Measurements from ENCODE around the gene RAD9A.

Gene RAD9A

DNA sequence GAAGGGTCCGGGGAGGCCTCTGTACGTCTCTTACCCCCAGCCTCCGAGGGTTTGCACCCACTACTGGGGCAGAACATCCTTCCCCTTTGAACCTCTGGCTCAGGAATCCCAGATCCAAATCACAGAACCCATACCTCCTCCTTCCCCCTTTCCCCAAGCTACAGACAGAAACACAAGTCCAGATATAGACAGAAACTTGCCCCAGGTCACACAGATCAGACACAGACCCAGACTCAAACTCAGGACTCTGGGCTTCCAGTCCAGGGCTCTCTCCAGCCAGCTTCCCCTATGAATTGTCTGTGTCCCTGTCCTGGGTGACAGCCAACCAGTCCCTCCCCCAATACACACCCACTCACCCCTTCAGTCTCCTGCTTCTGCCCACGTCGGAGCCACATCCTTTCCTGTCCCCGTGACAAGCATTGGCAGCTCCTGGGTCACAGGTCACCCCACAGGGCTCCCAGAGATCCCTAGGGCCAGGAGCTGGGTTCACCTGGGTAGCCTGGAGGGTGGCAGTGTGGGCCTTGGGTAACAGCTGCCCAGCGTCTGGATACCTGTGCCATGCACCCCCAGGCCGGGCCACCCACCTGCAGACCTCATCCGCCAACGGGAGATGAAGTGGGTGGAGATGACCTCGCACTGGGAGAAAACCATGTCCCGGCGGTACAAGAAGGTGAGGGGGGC lies 12.9 kb downstream of the RAD9A start:
- peak overlapping the region; percentile 98 for H3K27ac ChIP-seq
- no peaks in the 10 kb centered on the region for H3K9me3 ChIP-seq
- H3K4me1 ChIP-seq (ENCODE audit: control insufficient read depth in 1 of 2, insufficient read depth in 1 of 2, low read depth in 1 of 2, low read length in 1 of 2): peaks cover 86 to 87% of the 10 kb centered on the region in 2 experiments
- TF ChIP-seq, protein P1, sequence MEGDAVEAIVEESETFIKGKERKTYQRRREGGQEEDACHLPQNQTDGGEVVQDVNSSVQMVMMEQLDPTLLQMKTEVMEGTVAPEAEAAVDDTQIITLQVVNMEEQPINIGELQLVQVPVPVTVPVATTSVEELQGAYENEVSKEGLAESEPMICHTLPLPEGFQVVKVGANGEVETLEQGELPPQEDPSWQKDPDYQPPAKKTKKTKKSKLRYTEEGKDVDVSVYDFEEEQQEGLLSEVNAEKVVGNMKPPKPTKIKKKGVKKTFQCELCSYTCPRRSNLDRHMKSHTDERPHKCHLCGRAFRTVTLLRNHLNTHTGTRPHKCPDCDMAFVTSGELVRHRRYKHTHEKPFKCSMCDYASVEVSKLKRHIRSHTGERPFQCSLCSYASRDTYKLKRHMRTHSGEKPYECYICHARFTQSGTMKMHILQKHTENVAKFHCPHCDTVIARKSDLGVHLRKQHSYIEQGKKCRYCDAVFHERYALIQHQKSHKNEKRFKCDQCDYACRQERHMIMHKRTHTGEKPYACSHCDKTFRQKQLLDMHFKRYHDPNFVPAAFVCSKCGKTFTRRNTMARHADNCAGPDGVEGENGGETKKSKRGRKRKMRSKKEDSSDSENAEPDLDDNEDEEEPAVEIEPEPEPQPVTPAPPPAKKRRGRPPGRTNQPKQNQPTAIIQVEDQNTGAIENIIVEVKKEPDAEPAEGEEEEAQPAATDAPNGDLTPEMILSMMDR (IDR thresholded peaks at IDR 0.05): no peak
- H3K4me3 ChIP-seq (ENCODE audit: low read depth in 1 of 2, low read length in 1 of 2): peak overlapping the region; percentile 77 to 89
- no peaks in the 10 kb centered on the region for H3K27me3 ChIP-seq
- H3K36me3 ChIP-seq: peaks cover 58% of the 10 kb centered on the region

DNA sequence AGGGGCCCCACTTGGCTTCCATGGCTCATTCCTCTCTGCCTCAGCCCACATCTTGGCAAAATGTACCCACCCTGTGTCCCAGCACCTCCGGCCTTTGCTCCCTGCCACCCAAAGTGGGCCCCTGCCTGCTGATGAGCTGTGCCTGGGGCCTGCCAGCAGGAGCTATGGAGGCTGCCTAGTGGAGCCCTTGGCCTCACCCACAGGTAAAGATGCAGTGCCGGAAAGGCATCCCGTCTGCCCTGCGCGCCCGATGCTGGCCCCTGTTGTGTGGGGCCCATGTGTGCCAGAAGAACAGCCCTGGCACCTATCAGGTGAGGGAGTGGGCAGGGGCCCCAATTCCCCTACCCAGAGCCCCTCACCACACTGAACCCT lies 13.4 kb downstream of the RAD9A start:
- no peaks in the 10 kb centered on the region for H3K27me3 ChIP-seq
- H3K36me3 ChIP-seq: peaks cover 58% of the 10 kb centered on the region
- H3K9me3 ChIP-seq: no peaks in the 10 kb centered on the region
- peaks cover 86 to 87% of the 10 kb centered on the region in 2 experiments for H3K4me1 ChIP-seq (ENCODE audit: control insufficient read depth in 1 of 2, insufficient read depth in 1 of 2, low read depth in 1 of 2, low read length in 1 of 2)
- peak overlapping the region; percentile 98 for H3K27ac ChIP-seq
- H3K4me3 ChIP-seq (ENCODE audit: low read depth in 1 of 2, low read length in 1 of 2): peak overlapping the region; percentile 77 to 89
- TF ChIP-seq, protein P1 (IDR thresholded peaks at IDR 0.05): no peak

DNA sequence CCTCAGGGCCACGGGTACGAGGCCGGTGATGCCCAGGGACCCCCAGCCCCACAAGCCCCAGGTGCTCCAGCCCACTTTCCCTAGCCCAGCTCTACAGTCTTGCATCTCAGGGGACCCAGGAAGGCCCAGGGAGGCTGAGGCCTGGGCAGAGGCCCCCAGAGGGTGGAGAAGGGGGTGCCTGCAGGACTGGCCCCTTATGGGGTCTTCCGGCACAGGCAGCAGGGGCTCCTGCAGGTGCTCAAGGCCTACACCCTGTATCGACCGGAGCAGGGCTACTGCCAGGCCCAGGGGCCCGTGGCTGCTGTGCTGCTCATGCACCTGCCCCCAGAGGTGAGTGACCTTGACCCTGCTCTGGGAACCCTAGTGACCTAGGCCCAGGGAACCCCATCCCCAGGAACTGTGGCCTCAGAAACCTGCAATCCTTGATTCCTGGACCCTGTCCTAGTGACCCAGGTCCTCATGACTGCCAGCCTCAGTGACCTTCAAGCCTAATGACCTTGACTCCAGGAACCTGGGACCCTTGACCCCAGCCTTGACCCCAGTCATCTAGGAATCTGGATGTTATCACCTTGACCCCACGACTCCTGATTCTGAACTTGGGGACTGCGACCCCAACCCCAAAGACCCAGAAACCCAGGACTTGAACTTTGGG lies 14.0 kb downstream of the RAD9A start:
- Histone ChIP-seq H3K4me1 (ENCODE audit: control insufficient read depth in 1 of 2, insufficient read depth in 1 of 2, low read depth in 1 of 2, low read length in 1 of 2) (peaks cover 85 to 87% of the 10 kb centered on the region in 2 experiments), H3K27me3 (no peaks in the 10 kb centered on the region), H3K9me3 (no peaks in the 10 kb centered on the region), H3K36me3 (peaks cover 60% of the 10 kb centered on the region), H3K4me3 (ENCODE audit: low read depth in 1 of 2, low read length in 1 of 2) (peak overlapping the region; percentile 77 to 89), H3K27ac (peak overlapping the region; percentile 98)
- TF ChIP-seq, protein P1 (IDR thresholded peaks at IDR 0.05): no peak

DNA sequence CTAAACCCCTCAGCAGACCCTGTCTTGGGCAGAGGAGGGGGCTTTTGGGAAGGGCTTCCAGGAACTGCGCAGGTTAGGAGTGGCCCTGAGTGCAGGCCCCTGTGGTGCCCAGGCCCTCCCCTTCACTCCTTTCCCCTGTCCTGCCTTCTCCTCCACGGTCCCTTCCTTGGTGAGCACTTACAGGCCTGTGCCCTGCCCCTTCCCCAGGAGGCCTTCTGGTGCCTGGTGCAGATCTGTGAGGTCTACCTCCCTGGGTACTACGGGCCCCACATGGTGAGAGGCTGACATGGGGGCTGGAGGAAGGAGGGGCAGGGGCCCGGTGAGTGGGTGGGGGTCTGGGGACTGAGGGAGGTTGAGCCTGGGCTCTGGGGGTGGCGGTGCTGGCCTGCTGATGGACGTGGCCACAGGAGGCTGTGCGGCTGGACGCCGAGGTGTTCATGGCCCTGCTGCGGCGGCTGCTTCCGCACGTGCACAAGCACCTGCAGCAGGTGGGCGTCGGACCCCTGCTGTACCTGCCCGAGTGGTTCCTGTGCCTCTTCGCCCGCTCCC lies 14.7 kb downstream of the RAD9A start:
- peaks cover 84% of the 10 kb centered on the region in 2 experiments for H3K4me1 ChIP-seq (ENCODE audit: control insufficient read depth in 1 of 2, insufficient read depth in 1 of 2, low read depth in 1 of 2, low read length in 1 of 2)
- H3K4me3 ChIP-seq (ENCODE audit: low read depth in 1 of 2, low read length in 1 of 2): peak overlapping the region in 1 of 2 experiments; percentile 1
- H3K27ac ChIP-seq: peak overlapping the region; percentile 98
- peaks cover 64% of the 10 kb centered on the region for H3K36me3 ChIP-seq
- no peaks in the 10 kb centered on the region for H3K27me3 ChIP-seq
- no peaks in the 10 kb centered on the region for H3K9me3 ChIP-seq
- TF ChIP-seq, protein P1 (IDR thresholded peaks at IDR 0.05): no peak

DNA sequence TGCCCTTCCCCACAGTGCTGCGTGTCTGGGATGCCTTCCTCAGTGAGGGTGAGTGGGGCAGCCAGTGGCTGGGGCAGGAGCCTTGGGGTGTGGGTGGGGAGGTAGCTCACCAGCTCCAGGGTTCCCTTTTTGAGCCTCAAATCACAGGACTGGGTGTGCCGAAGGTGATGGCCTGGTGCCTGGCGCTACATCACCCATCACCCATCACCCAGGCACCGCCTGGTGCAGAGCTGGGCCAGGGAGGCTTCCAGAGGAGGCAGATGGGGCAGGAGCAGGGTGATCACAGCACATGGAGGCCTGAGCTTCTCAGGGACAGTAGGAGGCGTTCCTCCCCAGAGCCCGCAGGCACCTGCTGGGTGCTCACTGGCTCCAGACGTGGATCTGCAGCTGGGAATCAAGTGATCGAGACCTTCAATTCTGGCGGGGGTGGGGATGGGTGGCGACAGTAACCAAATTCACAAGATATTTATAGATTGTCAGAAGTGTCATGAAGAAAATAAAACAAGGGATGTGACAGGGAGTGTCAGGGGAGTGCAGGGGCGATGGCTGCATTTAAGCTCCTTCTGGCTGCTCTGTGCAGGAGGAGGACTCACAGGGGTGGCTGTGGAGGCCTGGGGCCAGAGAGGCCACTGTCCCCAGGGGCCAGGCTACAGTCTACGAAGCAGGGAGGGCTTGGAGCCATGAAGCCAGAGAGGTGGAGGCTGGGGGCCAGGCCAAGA lies 15.3 kb downstream of the RAD9A start:
- H3K4me3 ChIP-seq (ENCODE audit: low read depth in 1 of 2, low read length in 1 of 2): peak overlapping the region in 1 of 2 experiments; percentile 1
- H3K27ac ChIP-seq: peak overlapping the region; percentile 98
- H3K36me3 ChIP-seq: peaks cover 64% of the 10 kb centered on the region
- peaks cover 80 to 82% of the 10 kb centered on the region in 2 experiments for H3K4me1 ChIP-seq (ENCODE audit: control insufficient read depth in 1 of 2, insufficient read depth in 1 of 2, low read depth in 1 of 2, low read length in 1 of 2)
- H3K9me3 ChIP-seq: no peaks in the 10 kb centered on the region
- no peaks in the 10 kb centered on the region for H3K27me3 ChIP-seq
- TF ChIP-seq, protein P1 (IDR thresholded peaks at IDR 0.05): no peak

Data from neutrophil (primary cell).